ENCODE results near the gene RAMACL. TPM values are rescaled to one million over a fixed set of nuclear protein-coding genes. Genes with fewer than 3 reads are reported as not detected.

Gene RAMACL
- total RNA-seq, 4 donors from 2014 or later: 3.7 to 13.4 (median 9.0) TPM

- Histone ChIP-seq H3K36me3 (no peaks in the 10 kb centered on the region), H3K4me1 (peaks cover 69 to 88% of the 10 kb centered on the region in 2 donors), H3K4me3 (replicated peaks in 1 of 3) (no peak overlapping the region), H3K9me3 (no peaks in the 10 kb centered on the region), H3K27me3 (no peaks in the 10 kb centered on the region), H3K27ac (peak overlapping the region; percentile 90 to 98 (median 94))
- TF ChIP-seq CTCF (IDR thresholded peaks at IDR 0.05) (no peak), POLR2A (IDR thresholded peaks at IDR 0.05) (no peak)
- 66 to 76% methylated on average over 8 of the region's 8 CpGs for WGBS, 2 donors
- no peak for DNase-seq
- intact Hi-C loops (cut with DNase I): no loop called here
Observed at GRCh38 chr6:166620478-166621113, 34.1 kb upstream of the RAMACL start.

GRCh38 chr6:166619912-166620311 lies 33.4 kb upstream of the RAMACL start:
- no peak overlapping the region for H3K4me3 ChIP-seq (replicated peaks in 1 of 3)
- H3K36me3 ChIP-seq: no peaks in the 10 kb centered on the region
- 11 to 24% methylated on average over 3 of the region's 3 CpGs for WGBS, 2 donors
- no peaks in the 10 kb centered on the region for H3K9me3 ChIP-seq
- H3K27ac ChIP-seq: peak overlapping the region; percentile 90 to 98 (median 94)
- peaks cover 64 to 81% of the 10 kb centered on the region in 2 donors for H3K4me1 ChIP-seq
- H3K27me3 ChIP-seq: no peaks in the 10 kb centered on the region
- peak; percentile 81 for DNase-seq
- TF ChIP-seq CTCF (IDR thresholded peaks at IDR 0.05): no peak
- TF ChIP-seq POLR2A (IDR thresholded peaks at IDR 0.05): peak in 1 of 2 donors; percentile 30
- intact Hi-C loops (cut with DNase I): no loop called here

- no peaks in the 10 kb centered on the region for H3K27me3 ChIP-seq
- WGBS, 2 donors: 80 to 84% methylated on average over 27 of the region's 27 CpGs
- no peaks in the 10 kb centered on the region for H3K9me3 ChIP-seq
- H3K4me3 ChIP-seq (replicated peaks in 1 of 3): no peak overlapping the region
- intact Hi-C loops (cut with DNase I): no loop called here
- peak overlapping the region; percentile 90 to 98 (median 94) for H3K27ac ChIP-seq
- H3K4me1 ChIP-seq: peaks cover 58 to 82% of the 10 kb centered on the region in 2 donors
- DNase-seq: peak; percentile 73 to 76
- TF ChIP-seq POLR2A (IDR thresholded peaks at IDR 0.05): peak in 1 of 2 donors; percentile 17
- no peak for TF ChIP-seq CTCF (IDR thresholded peaks at IDR 0.05)
- H3K36me3 ChIP-seq: no peaks in the 10 kb centered on the region
Observed at GRCh38 chr6:166618866-166619761, 32.6 kb upstream of the RAMACL start.

GRCh38 chr6:166618251-166618650 lies 31.8 kb upstream of the RAMACL start:
- H3K9me3 ChIP-seq: no peaks in the 10 kb centered on the region
- no peaks in the 10 kb centered on the region for H3K27me3 ChIP-seq
- H3K4me1 ChIP-seq: peaks cover 50 to 74% of the 10 kb centered on the region in 2 donors
- H3K27ac ChIP-seq: peak overlapping the region; percentile 90 to 98 (median 94)
- no peaks in the 10 kb centered on the region for H3K36me3 ChIP-seq
- intact Hi-C loops (cut with DNase I): no loop called here
- TF ChIP-seq CTCF (IDR thresholded peaks at IDR 0.05) (no peak), POLR2A (IDR thresholded peaks at IDR 0.05) (no peak)
- H3K4me3 ChIP-seq (replicated peaks in 1 of 3): no peak overlapping the region
- DNase-seq: no peak
- WGBS, 2 donors: 95 to 96% methylated on average over 4 of the region's 4 CpGs

- no peak for DNase-seq
- H3K27me3 ChIP-seq: no peaks in the 10 kb centered on the region
- intact Hi-C loops (cut with DNase I): no loop called here
- H3K4me1 ChIP-seq: peaks cover 47 to 65% of the 10 kb centered on the region in 2 donors
- H3K4me3 ChIP-seq (replicated peaks in 1 of 3): no peak overlapping the region
- no peaks in the 10 kb centered on the region for H3K9me3 ChIP-seq
- TF ChIP-seq CTCF (IDR thresholded peaks at IDR 0.05) (no peak), POLR2A (IDR thresholded peaks at IDR 0.05) (no peak)
- WGBS, 2 donors: 92% methylated on average over 7 of the region's 7 CpGs
- H3K36me3 ChIP-seq: no peaks in the 10 kb centered on the region
- no peak overlapping the region for H3K27ac ChIP-seq
Observed at GRCh38 chr6:166617359-166617758, 30.9 kb upstream of the RAMACL start.
